Activated T-helper 1 cell treated with Interleukin-2 at 50 U/mL for 16 hours (primary cell): ENCODE results near the gene FILIP1.
"Not testable (repeated sequence)": the region's sequence is repeated elsewhere in the genome, so short reads cannot be mapped to it uniquely, and the experiment has no call there.

Experiments used
- DNase-seq: peaks from one replicate; pipeline ENCODE4 v3.0.0-alpha.2; 2020; ENCODE audit warnings: low read depth

The FILIP1 gene

GRCh38 chr6:75421316-75422023 is 72.1 kb downstream of the FILIP1 start:
- no peak for DNase-seq

GRCh38 chr6:75419980-75420379 is 73.6 kb downstream of the FILIP1 start:
- DNase-seq: no peak

- no peak for DNase-seq
Measured at GRCh38 chr6:75419416-75419815, 74.2 kb downstream of the FILIP1 start.

GRCh38 chr6:75418233-75418632 is 75.4 kb downstream of the FILIP1 start:
- no peak for DNase-seq

- no peak for DNase-seq
Measured at GRCh38 chr6:75416443-75416842, 77.2 kb downstream of the FILIP1 start.

GRCh38 chr6:75415804-75416203 is 77.8 kb downstream of the FILIP1 start:
- DNase-seq: no peak

GRCh38 chr6:75414445-75415021 is 79.1 kb downstream of the FILIP1 start:
- no peak for DNase-seq

- DNase-seq: no peak
Measured at GRCh38 chr6:75412969-75413662, 80.5 kb downstream of the FILIP1 start.

GRCh38 chr6:75410564-75410963 is 83.0 kb downstream of the FILIP1 start:
- DNase-seq: not testable (repeated sequence)

GRCh38 chr6:75409928-75410327 is 83.7 kb downstream of the FILIP1 start:
- DNase-seq: no peak

GRCh38 chr6:75409286-75409685 is 84.3 kb downstream of the FILIP1 start:
- no peak for DNase-seq

GRCh38 chr6:75403563-75404080 is 90.0 kb downstream of the FILIP1 start:
- DNase-seq: no peak

- DNase-seq: no peak
Measured at GRCh38 chr6:75402296-75402695, 91.3 kb downstream of the FILIP1 start.

- no peak for DNase-seq
Measured at GRCh38 chr6:75397656-75398465, 95.7 kb downstream of the FILIP1 start.

- DNase-seq: no peak
Measured at GRCh38 chr6:75397171-75397570, 96.4 kb downstream of the FILIP1 start.

GRCh38 chr6:75396005-75396800 is 97.4 kb downstream of the FILIP1 start:
- DNase-seq: no peak

GRCh38 chr6:75393806-75394205 is 99.8 kb downstream of the FILIP1 start:
- no peak for DNase-seq

GRCh38 chr6:75391276-75391675 is 102.3 kb downstream of the FILIP1 start:
- no peak for DNase-seq

- no peak for DNase-seq
Measured at GRCh38 chr6:75386050-75386770, 107.4 kb downstream of the FILIP1 start.

GRCh38 chr6:75384116-75384515 is 109.5 kb downstream of the FILIP1 start:
- no peak for DNase-seq

GRCh38 chr6:75382634-75382900 is 111.0 kb downstream of the FILIP1 start:
- DNase-seq: no peak
